HG02884 (cell line): ENCODE measurements around the gene JAG1.

Experiments used
- ATAC-seq: cut with Tn5 transposase; IDR thresholded peaks from one replicate; pipeline ENCODE4 v1.9.1; 2021; ENCODE audit warnings: mild to moderate bottlenecking, moderate library complexity; ENCODE audit not compliant: unreplicated experiment

The JAG1 gene

DNA sequence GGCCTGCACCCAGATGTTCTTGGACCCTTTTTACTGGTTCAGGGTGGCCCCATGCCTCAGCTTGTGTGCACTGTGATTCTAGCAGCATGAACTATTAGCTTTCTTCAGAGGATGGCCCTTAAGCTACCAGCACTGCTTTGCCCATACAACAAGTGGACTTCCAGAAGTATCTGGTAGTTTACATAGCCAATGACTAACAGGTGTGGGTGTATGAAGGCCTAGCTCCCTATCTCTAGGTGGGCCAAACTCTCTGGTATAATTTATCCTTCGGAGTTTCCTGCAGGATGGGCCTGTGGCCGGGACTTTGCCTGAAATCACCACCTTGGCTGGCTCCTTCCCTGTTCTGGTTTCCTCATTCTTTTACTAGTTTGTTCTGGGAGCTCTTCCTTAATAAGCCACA, 26.1 kb upstream of the JAG1 start:
- no peak for ATAC-seq

- no peak for ATAC-seq
Observed at GRCh38 chr20:10699489-10699888, 25.7 kb upstream of the JAG1 start.

DNA sequence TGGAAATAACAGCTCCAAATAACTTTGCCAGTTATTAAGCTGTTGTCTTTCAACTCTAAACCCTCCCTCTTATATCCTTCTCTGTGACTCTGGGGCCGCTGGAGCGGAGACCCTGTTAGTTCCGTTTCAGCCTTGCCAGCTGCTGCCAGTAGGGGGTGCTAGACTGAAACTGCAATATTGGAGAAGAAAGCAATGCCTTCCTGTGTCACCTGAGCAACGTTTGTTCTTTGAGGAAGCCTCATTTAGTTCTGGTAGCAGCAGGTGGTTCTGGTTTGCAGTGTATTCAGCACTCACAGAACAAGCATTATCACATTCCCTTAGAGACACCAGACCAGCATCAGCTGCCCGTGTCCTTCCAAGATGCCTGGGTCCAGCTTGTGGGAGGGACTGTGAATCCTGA, 22.9 kb upstream of the JAG1 start:
- ATAC-seq, result no peak

- no peak for ATAC-seq
Observed at GRCh38 chr20:10689385-10689784, 15.6 kb upstream of the JAG1 start.

DNA sequence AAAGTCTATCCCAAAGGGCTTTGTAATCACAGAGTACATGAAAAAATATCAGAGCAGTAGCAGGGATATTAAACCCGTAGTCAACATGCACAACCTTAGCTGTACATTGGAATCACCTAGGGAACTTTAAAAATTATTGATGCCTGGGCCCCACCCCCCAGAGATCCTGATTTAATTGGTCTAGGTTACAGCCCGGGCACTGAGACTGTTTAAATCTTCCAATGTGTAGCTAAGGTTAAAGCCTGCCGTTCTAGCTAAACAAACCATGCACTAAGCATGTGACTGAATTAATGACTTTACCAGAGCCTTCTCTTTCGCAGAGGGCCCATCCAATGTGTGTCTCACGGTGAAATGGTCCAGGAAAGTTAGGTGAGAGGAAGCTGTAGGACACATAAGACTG, 14.1 kb upstream of the JAG1 start:
- ATAC-seq, result no peak

DNA sequence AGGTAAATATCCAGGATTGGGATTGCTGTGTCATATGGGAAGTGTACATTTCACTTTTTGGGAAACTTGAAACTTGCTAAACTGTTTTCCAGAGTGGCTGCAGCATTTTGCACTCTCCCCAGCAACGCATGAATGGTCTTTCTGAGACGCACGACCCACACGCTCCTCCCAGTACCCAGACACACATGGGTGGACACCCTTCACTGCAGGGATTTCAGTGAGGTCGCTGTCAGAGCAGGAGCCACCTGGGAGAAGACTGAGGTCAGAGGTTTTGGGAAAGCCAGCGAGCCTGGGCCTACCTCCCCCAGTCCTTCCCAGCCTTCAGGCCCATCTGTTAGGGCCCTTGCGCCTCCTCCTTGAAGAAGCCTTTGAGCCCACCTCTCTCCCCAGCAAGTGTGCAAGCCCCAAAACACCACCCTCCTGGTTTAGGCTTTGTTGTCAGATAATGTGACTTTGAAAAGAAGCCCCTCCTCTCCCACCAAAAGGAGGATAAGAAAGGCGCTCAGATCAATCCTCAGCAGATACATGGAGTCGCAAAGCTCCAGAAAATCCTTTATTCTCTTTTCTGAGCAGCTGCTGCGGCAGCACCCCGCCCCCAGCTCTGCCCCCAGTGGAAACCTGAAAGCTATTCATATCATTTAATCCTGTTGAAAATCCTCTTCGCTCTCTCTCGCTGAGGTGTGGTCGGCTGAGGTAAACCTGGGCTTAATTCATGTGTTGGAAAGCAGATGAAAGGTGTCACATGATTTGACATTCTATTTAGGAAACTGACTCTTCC, 12.7 kb upstream of the JAG1 start:
- no peak for ATAC-seq

DNA sequence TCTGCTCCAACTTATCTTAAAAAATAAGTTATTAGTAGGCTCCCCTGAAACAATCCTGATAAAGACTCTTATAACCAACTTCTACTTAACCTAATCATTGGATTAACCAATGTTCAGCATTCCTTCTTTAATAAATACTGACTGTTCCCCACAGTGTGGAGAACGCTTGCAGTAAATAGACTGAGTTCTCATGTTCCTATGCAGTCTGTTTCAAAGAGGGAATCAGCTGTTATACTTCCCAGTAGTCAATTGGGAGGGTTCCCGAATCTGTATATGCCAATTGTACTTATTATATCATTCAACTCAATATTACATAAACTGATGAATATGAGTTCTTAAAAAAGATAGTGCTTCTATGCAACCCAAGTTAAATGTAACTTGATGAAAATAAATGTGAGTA, 9.7 kb upstream of the JAG1 start:
- ATAC-seq, result no peak

DNA sequence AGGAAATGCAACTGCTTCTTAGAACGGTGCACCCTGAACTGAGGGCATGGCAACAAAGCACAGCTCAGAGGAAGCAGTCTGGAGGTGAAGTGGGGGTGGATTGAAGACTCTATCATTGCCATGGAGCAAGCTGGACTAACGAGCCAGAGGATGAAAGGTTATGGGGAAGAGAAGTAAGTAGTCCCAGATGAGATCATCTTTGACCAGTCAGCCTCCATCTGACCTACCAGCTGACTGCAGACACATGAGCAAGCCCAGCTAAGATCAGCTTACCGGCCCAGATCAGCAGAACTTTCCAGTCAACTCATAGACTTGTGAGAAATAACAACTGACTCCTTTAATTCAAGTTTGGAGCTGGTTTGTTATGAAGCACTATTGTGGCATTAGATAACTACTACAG, 9.1 kb upstream of the JAG1 start:
- no peak for ATAC-seq

- ATAC-seq, result no peak
Observed at GRCh38 chr20:10681494-10681893, 7.7 kb upstream of the JAG1 start.

DNA sequence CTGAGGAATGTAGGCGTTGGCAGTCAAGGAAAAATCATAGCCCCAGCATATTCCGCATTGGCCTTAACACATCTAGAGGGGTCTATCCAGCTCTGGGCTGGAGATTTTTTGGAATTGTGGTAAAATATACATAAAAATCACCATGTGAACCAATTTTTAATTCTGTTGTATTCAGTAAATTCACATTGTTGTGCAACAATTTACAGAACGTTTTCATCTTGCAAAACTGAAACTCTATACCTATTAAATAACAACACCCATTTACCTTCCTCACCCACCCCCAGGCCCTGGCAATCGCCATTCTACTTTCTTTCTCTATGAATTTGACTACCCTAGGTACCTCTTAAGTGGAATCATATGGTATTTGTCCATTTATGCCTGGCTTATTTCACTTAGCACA, 6.8 kb upstream of the JAG1 start:
- ATAC-seq, result no peak

- ATAC-seq, result no peak
Observed at GRCh38 chr20:10679269-10679668, 5.5 kb upstream of the JAG1 start.

- ATAC-seq, result no peak
Observed at GRCh38 chr20:10676518-10676917, 2.7 kb upstream of the JAG1 start.

GRCh38 chr20:10675450-10675848, 1.6 kb upstream of the JAG1 start:
- no peak for ATAC-seq

- ATAC-seq, result peak; percentile 32
Observed at GRCh38 chr20:10674684-10675449, 1.1 kb upstream of the JAG1 start.

- no peak for ATAC-seq
Observed at GRCh38 chr20:10673176-10673841, 490 bp downstream of the JAG1 start.

- no peak for ATAC-seq
Observed at GRCh38 chr20:10672624-10673127, 1.1 kb downstream of the JAG1 start.

DNA sequence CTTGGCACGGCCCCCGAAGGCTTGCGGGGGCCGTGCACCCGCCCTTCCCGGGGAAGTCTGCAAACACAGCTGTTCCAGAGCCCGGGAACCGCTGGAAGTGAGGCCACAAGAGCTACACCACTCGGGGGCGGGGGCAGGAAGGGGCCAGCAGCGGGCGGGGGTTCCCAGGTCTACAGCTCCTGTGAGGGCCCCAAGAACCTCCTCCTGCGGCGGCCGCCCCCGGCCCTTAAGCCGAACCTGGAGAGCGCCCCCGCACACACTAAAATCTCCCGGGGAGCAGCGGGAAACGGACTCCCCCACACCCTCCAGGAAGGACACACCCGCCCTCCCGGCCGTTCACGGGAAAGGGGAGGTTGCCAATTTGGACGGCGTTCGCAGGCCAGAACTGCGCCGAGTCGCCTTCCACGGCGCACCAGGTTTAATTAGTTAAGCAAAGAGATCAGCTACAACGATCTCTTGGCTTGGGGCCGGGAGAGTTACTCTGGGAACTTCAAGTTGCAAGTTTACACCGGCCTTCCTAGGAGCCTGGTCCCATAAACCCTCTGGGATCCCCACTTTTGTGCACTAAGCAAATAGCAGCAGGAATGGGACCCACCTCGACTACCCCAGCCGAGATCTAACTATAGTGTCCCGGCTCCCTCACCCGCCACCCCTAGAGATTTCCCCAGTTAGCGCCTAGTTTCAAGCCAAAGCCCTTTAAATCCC, 1.7 kb downstream of the JAG1 start:
- no peak for ATAC-seq

DNA sequence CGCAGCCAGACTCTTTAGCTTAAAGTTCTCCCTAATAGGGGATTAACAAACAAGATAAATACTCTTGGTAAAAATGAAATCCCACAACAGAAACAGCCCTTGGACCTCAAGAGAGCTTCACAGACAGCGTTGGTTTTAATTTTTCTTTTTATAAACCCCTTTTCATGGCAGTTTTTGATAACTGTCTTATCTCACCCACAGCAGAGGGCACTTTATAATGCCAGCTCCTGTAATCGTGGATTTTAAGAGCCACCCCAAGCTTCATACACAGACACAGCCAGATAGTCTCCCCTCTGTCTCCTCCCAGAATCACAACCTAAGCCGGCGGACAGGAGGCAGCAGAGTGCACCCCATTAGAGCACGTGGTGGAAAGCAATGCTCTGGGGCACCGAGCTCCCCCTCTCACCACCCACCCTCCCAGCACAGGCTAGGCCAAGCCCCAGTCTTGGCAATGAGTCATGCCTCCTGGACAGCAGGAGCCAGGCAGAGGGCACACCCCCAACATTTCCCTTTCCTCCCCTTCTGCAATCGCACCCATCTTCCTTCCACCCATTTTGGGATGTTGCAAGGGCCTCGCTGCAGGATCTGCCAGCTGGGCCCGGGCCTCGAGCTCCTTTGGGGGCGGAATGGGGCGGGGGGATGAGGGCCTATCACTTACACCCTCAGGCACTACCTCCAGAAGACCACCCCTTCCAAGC, 2.4 kb downstream of the JAG1 start:
- peak; percentile 17 for ATAC-seq

DNA sequence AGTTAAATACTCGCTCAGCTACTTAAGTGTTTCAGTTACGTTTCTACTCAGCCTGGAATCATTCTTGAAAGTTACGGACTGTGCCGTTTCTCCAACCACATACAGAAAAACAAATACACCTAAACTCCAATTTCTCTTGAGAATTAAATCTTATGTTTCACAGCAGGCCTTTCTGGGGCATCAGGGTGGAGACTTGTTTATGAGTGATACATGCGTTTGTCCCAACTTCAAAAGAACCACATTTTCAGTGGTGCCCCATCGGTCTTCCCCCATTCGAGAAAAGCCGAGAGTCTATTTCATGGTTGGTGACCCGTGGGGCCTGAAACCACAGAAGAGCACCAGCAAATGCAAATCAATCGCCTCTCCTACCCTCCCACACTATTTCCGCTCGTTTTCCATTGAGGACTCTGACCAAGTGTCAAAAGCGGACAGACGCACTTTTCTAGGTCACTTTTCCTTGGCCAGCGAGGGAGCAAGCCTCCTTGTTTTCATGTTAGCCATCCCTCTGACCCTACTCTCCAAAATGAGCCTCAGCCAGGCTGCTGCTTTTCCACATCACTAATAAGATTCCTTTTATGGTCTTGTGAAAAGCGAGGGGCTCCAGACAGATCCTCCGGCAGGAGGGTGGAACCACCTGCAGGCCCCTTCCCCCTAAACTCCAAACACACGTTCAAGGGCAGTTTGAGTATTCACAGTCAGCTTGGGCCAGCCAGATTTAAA, 3.1 kb downstream of the JAG1 start:
- peak; percentile 38 for ATAC-seq
